Keratinocyte (primary cell): ENCODE data around the gene TANC2. TPM values are rescaled to one million over a fixed set of nuclear protein-coding genes. Genes with fewer than 3 reads are reported as not detected.

ENCODE experiments used
- DNase-seq: peaks from one replicate; pipeline ENCODE4 v3.0.0-alpha.2; 2011; ENCODE audit warnings: low read depth, missing footprints, low spot score
- FAIRE-seq: peaks from 2 replicates; lab custom pipeline; 2011; peaks lifted over from hg19 to GRCh38; lab: Jason Lieb, UNC
- H2AFZ ChIP-seq: 2 replicates; pipeline ENCODE4 v1.6.0; 2012; ENCODE audit warnings: low read length, control low read depth, inconsistent platforms; ENCODE audit not compliant: control insufficient read depth
- H3K27ac ChIP-seq: 2 replicates; pipeline ENCODE4 v1.5.1; 2011; ENCODE audit warnings: low read length; ENCODE audit not compliant: control insufficient read depth, insufficient read depth
- H3K27me3 ChIP-seq: 3 replicates; pipeline ENCODE4 v1.6.0; 2011; ENCODE audit warnings: low read length; ENCODE audit not compliant: control insufficient read depth, insufficient read depth; ENCODE audit errors: extremely low read depth
- H3K36me3 ChIP-seq, 2 experiments: 2 replicates in 1 of 2; 3 replicates in 1 of 2; pipeline ENCODE4 v1.5.1; 2011; ENCODE audit warnings: low read length in 2 of 2, mild to moderate bottlenecking in 1 of 2; ENCODE audit not compliant: control insufficient read depth in 2 of 2, insufficient read depth in 2 of 2; ENCODE audit errors: extremely low read depth in 1 of 2
- H3K4me1 ChIP-seq: 3 replicates; pipeline ENCODE4 v1.5.1; 2011; ENCODE audit warnings: low read length; ENCODE audit not compliant: control insufficient read depth, insufficient read depth; ENCODE audit errors: extremely low read depth
- H3K4me2 ChIP-seq: 3 replicates; pipeline ENCODE4 v1.6.0; 2011; ENCODE audit warnings: low read depth, low read length; ENCODE audit not compliant: control insufficient read depth, insufficient read depth; ENCODE audit errors: extremely low read depth
- H3K4me3 ChIP-seq, 3 experiments: fragments of 200-600 bp in 1 of 3; sonication (generic) in 1 of 3; 2 replicates in 2 of 3; 3 replicates in 1 of 3; pipeline ENCODE4 v1.5.1; 2011 to 2016; ENCODE audit warnings: low read length in 3 of 3, mild to moderate bottlenecking in 3 of 3, control low read depth in 2 of 3, inconsistent platforms in 1 of 3, low read depth in 1 of 3, mixed read lengths in 1 of 3, mixed run types in 1 of 3, moderate library complexity in 1 of 3; ENCODE audit not compliant: control insufficient read depth in 2 of 3, insufficient read depth in 2 of 3; ENCODE audit errors: extremely low read depth in 1 of 3
- H3K79me2 ChIP-seq: 2 replicates; pipeline ENCODE4 v1.6.0; 2012; ENCODE audit warnings: low read length; ENCODE audit not compliant: control insufficient read depth, insufficient read depth
- H3K9ac ChIP-seq: 3 replicates; pipeline ENCODE4 v1.6.0; 2011; ENCODE audit warnings: low read length; ENCODE audit not compliant: control insufficient read depth, insufficient read depth; ENCODE audit errors: extremely low read depth
- H3K9me1 ChIP-seq: 3 replicates; pipeline ENCODE4 v1.6.0; 2011; ENCODE audit warnings: low read length; ENCODE audit not compliant: control insufficient read depth, insufficient read depth; ENCODE audit errors: extremely low read depth
- H3K9me3 ChIP-seq: 2 replicates; pipeline ENCODE4 v1.5.1; 2012; ENCODE audit warnings: low read depth, low read length; ENCODE audit not compliant: control insufficient read depth
- H4K20me1 ChIP-seq: 3 replicates; pipeline ENCODE4 v1.6.0; 2011; ENCODE audit warnings: low read length; ENCODE audit not compliant: control insufficient read depth, insufficient read depth; ENCODE audit errors: extremely low read depth
- EZH2 ChIP-seq: IDR thresholded peaks from one replicate; pipeline ENCODE4 v1.6.1; 2012; ENCODE audit warnings: inconsistent platforms, mild to moderate bottlenecking, low read length, moderate library complexity
- dilution Hi-C: fragments of 300-500 bp; cut with MboI; formaldehyde crosslinking; loops from one replicate; pipeline ENCODE4 v1.7.0; 2020; ENCODE audit warnings: low sequenced_read_pairs; ENCODE audit not compliant: extremely low pct_ligation_motif_present
- polyA plus RNA-seq, 5 experiments: library from polyadenylated mRNA; depleted of rRNA in 3 of 5; stranded (reverse) in 3 of 5; stranded (forward) in 1 of 5; unstranded in 1 of 5; fragments of >200 nt; gene quantifications; 1 replicate in 1 of 5; 2 replicates in 3 of 5; 3 replicates in 1 of 5; pipeline versions ENCODE4 v1.2.1 to v1.2.3, GENCODE V29; 2011 to 2012; ENCODE audit warnings: missing spikeins in 2 of 5, low read depth in 1 of 5, low replicate concordance in 1 of 5
- TF ChIP-seq, protein P1 (sequence below), 3 experiments: IDR thresholded peaks in 1 of 3; conservative IDR thresholded peaks in 1 of 3; optimal IDR thresholded peaks in 1 of 3; 2 replicates in 2 of 3; 3 replicates in 1 of 3; pipeline versions ENCODE3 to v1.5.1; 2011; ENCODE audit warnings: low read length in 3 of 3, mild to moderate bottlenecking in 3 of 3, moderate library complexity in 2 of 3, control low read depth in 1 of 3, inconsistent platforms in 1 of 3; ENCODE audit not compliant: insufficient read depth in 2 of 3; ENCODE audit errors: extremely low read depth in 1 of 3

Gene TANC2
- polyA plus RNA-seq, 1 donor (not counting 4 experiments of a cell fraction or from before 2014, with no cell fraction given) = 22.4 TPM

DNA sequence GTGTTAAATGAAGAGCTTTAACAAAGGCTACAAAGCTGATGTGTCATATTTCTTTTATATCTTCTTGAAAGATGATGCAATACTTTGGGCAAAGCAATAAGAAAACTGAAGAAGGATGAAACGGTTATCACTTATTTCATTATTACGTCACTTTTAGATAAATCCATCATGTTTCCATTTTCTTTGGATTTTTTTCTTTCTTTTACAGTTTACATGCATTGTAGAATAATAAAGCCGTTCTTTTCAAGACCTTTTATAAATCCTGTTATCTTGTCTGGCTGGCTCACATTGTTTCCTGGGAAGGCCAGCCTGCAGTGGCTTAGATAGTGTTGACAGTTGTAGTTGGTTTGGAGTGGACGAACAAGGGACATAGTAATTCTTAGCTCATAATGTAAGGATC, 28.9 kb downstream of the TANC2 start:
- Histone ChIP-seq H3K9me3 (no peaks in the 10 kb centered on the region), H3K36me3 (no peaks in the 10 kb centered on the region), H3K4me1 (peaks cover 2% of the 10 kb centered on the region), H4K20me1 (peaks cover 3% of the 10 kb centered on the region), H3K27me3 (no peaks in the 10 kb centered on the region), H3K9me1 (no peaks in the 10 kb centered on the region), H3K27ac (no peak overlapping the region), H3K4me2 (no peak overlapping the region), H3K4me3 (no peak overlapping the region), H3K79me2 (peaks cover 91% of the 10 kb centered on the region), H2AFZ (no peak overlapping the region), H3K9ac (no peak overlapping the region)
- DNase-seq (no peak), FAIRE-seq (no peak)
- TF ChIP-seq EZH2 = no peak
- TF ChIP-seq, protein P1, sequence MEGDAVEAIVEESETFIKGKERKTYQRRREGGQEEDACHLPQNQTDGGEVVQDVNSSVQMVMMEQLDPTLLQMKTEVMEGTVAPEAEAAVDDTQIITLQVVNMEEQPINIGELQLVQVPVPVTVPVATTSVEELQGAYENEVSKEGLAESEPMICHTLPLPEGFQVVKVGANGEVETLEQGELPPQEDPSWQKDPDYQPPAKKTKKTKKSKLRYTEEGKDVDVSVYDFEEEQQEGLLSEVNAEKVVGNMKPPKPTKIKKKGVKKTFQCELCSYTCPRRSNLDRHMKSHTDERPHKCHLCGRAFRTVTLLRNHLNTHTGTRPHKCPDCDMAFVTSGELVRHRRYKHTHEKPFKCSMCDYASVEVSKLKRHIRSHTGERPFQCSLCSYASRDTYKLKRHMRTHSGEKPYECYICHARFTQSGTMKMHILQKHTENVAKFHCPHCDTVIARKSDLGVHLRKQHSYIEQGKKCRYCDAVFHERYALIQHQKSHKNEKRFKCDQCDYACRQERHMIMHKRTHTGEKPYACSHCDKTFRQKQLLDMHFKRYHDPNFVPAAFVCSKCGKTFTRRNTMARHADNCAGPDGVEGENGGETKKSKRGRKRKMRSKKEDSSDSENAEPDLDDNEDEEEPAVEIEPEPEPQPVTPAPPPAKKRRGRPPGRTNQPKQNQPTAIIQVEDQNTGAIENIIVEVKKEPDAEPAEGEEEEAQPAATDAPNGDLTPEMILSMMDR (optimal IDR thresholded peaks at IDR 0.05 in 1 of 3, IDR thresholded peaks at IDR 0.05 in 1 of 3, conservative IDR thresholded peaks at IDR 0.05 in 1 of 3; ENCODE audit: extremely low read depth in 1 of 3, insufficient read depth in 2 of 3, low read length in 3 of 3) = no peak
- dilution Hi-C loops = no loop called here

DNA sequence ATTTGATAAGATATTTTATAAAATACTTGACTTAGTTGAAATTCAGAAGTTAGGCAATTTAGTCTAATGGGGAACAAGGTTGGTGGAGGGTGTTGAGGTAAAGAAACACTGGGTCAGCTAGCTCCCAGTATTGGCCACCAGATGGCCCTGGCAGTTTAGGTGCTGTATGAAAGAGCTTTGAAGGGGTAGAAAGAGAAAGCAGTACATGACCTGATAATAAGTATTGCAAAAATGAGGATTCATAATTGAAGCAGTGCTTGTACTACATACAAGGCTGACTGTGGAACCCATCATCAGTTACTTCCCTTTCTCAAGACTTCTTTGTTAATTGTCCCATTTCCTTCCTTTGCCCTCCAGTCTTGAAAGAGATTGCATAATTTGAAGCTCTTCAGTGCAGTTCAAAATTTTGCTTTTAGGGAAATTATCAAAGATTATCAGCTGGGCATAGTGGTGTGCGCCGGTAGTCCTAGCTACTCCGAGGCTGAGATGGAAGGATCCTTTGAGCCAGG, 29.4 kb downstream of the TANC2 start:
- Histone ChIP-seq H3K9me3 (no peaks in the 10 kb centered on the region), H3K27me3 (no peaks in the 10 kb centered on the region), H3K4me1 (peaks cover 2% of the 10 kb centered on the region), H3K9ac (no peak overlapping the region), H4K20me1 (peaks cover 3% of the 10 kb centered on the region), H3K36me3 (no peaks in the 10 kb centered on the region), H3K27ac (no peak overlapping the region), H3K4me3 (no peak overlapping the region), H3K9me1 (no peaks in the 10 kb centered on the region), H3K4me2 (no peak overlapping the region), H3K79me2 (peaks cover 90% of the 10 kb centered on the region), H2AFZ (no peak overlapping the region)
- no peak for DNase-seq
- no peak for TF ChIP-seq EZH2
- TF ChIP-seq, protein P1 (optimal IDR thresholded peaks at IDR 0.05 in 1 of 3, IDR thresholded peaks at IDR 0.05 in 1 of 3, conservative IDR thresholded peaks at IDR 0.05 in 1 of 3; ENCODE audit: extremely low read depth in 1 of 3, insufficient read depth in 2 of 3, low read length in 3 of 3) = peak; percentile 58 to 75 (median 73)
- dilution Hi-C loops = no loop called here
- peak; percentile 76 for FAIRE-seq
